HTERT RPE-1 (cell line): ENCODE measurements around the gene ROBO1.

Experiments
- in situ Hi-C: fragments of 300-500 bp; cut with MboI; formaldehyde crosslinking; loops from 4 replicates; pipeline ENCODE4 v1.14.3; 2020; ENCODE audit warnings: low sequenced_read_pairs

The ROBO1 gene

DNA sequence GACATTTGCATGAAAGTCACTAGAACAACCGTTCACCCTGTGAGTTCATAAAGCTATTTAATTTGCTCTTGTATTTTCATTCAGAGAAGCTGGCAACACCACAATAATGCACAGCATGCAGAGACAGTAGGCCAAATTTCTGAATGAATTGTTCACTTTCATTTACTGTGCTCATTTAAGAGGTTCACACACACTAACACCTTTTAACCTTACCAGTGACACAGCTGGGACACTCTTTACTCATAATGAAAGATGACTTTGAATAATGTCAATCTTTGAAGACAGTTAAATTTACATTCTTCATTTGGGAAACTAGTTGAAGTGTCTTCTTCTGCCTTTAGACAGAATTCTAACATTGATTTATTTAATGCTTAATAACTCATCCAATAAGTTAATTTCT, 95.7 kb downstream of the ROBO1 start:
- in situ Hi-C loops: no loop called here

DNA sequence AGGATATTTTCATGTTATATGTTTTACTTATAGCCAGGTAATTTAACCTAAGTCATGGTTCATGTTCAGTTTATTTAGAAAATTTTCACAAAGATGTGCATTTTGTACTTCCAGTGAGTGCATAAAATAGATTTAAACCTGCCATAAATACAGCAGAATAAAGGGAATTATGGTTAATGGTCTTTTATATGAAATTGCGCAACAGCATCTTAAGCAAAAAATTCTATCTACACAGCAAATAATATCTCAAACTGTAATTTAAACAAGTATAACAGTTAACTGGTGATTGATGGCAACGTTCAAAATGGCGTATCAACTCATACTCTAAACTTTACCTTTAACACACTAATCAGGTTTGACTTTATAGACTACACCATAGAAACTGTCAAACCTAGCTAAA, 97.6 kb downstream of the ROBO1 start:
- in situ Hi-C loops: no loop called here

DNA sequence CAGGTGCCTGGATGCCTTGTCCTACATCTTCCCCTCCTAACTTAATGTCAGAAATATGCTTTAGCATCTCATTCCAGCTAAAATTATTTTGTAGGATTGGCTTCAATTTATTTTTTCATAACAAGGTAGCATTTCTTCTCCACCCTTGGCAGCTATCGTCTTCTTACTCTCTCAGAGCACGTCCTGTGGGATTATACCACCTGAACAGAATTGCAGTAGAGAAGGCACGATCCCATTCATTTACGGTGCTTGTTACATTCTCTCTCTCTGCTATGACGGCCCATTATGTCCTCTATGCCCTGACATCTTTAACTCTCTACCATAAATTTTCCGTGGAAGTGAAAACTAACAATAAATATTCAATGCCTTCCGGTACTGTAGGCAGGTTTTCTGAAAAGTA, 103.3 kb downstream of the ROBO1 start:
- in situ Hi-C loops: no loop called here

DNA sequence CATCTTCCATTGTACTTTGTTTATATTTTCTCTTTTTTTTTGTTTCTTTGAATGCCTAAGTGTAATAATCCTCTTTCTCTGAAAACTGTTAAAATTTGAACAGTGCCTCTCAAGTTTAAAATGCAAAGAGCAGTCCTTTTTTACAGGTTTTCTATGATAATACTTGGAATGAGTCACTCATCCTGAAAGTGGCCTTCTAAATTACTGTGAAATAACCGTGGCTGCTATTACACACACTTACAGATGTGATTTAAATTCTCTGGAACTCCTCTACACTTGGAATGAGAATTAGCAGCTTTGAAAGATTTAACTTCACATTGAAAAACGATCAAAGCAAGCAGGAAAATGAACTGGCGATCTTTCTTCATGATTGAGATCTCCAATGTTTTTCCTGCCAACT, 105.9 kb downstream of the ROBO1 start:
- in situ Hi-C loops: no loop called here

DNA sequence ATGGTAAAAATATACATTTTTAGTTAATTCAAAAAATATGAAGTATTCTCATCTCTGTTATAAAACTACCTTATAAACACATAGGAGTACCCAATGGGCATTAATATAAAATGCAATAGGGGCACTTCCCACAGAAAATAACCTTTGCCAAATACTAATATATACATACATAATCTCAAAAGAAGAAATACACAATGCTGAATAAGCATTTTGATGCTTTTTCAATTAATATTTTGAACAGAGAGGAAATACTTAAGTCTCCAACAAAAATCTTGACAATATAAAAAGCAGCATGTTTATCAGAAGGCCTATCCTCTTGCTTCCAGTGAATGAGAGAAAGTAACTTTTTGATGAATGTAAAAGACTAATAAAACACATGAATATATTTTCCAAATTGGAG, 110.7 kb downstream of the ROBO1 start:
- in situ Hi-C loops: no loop called here

DNA sequence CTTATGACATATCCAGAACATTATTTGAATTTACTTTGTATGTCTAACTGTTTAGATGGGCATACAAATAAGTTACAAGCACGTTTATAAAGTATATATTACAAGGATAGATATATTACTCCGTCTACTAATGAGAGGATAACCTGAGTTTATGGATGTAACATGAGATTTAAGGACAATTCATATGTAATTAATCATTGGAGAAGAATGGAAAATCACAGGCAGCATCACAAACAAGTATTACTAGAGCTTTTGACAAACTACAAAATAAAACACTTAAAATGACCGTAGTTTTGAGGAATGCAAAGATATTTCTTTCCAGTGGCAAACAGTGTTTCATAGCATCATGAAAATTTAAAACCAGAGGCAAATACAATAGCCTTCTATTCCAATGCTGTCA, 113.8 kb downstream of the ROBO1 start:
- in situ Hi-C loops: no loop called here

DNA sequence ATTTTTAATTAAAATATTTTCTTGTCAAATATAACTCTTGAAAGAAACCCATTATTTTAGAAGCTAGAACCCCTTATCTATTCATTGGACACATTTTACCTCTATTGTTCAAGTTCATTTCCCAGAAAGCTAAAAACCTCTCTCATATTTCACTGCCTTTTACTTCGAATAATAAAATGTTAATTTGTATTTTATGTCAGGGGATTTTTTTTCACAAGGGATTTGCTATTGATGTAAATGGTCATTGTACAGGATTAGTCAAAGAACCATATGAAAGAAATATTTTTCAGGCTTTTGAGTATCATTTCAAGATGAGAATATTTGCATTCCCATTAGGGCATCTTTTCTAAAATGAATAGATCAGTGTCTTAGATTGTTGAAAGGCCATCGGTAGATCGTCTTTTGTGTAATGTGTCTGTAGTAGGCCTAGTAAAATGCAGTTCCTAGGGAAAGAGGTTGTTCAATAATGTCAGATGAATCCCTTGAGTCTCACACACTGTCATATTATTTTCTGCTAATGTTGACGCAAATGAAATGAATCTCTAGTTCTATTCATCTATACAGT, 114.5 kb downstream of the ROBO1 start:
- in situ Hi-C loops: no loop called here

DNA sequence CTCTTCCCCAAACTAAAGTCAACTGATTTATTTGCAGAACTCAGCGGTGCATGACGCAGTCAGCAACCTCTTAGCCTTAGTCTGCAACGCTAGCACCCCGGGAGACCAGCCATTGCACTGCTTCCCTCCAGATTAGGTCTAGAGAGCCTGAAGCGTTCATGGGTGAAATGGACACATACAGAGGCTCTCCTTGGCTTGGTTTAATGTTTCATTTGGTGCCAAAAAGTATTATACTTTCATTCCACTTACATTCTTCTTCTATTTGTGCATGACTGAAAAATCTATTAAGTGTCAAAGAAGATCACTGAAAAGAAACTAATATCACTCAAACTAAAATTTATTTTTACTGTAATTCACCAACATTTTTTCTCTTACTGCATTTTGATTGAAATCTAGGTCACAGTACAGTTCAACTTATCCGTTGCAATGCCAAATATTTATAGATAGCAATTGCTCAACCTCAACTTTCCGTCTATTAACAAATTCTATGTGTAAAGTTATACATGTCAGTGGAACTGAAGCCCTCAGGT, 116.2 kb downstream of the ROBO1 start:
- in situ Hi-C loops: no loop called here

DNA sequence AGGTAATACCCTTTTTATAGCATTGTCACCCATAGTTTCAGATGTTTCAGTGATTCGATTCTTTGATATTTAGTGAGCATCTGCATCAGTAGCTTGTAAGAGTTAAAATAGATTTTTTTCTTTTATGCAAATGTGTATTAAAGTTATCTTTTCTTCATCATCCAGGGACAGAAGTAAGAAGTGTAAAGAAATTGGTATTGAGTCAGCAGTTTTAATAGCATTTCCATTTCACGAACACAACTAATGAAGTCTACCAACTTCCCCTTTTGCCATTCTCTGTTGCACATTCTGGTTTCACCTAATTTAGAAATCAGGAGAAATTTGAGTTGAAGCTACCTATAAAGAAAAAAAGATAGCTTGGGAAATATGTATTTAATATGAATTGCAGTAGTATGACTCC, 127.9 kb downstream of the ROBO1 start:
- in situ Hi-C loops: no loop called here

DNA sequence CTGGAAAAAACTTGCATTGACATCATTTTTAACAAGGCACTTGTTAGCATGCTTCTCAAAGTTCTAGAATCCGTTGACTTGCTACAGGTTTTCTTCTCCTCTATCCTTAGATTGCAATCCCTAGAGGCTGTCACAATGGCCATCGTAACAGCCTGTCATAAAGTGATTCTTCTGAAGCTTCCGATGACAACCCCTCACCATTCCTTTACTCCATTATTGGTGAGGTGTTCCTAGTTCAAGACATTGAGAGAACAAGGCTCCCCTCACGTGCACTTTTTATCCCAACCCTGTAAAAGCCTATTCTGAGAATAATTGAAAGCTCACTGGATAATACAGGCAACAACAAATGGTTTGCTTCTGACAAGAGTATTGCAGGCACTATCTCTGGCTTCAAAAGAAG, 131.4 kb downstream of the ROBO1 start:
- in situ Hi-C loops: no loop called here

DNA sequence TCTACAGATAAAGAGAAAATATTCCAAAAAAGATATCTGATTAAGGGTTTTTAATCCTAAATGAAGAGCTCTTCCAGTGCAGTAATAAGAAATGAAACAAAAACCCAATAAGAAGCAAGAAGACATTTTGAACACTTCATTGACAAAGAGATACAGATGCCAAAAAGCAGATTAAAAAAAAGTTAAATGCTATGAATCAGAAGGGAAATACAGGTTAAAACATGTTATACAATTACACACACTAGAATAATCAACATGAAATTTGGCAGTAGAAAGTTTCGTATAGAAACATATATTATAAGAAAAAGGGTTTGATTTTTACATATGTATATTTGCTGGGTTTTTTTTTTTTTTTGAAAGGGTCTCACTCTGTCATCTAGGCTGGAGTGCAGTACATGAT, 135.0 kb downstream of the ROBO1 start:
- in situ Hi-C loops: no loop called here

DNA sequence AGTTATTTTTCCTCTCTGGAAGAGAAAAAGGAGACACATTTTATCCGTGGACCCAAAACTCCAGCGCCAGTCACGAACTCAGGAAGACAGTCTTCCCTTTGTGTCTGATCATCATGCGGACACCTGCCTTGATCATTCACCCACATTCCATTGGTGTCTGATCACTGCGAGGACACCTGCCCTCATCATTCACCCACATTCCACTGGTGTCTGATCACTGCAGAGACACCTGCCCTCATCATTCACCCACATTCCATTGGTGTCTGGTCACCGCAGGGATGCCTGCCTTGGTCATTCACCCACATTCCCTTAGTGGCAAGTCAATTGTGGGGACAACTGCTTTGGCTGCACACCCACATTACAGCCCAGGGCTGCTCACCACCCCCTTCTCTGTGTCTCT, 148.9 kb downstream of the ROBO1 start:
- in situ Hi-C loops: no loop called here

DNA sequence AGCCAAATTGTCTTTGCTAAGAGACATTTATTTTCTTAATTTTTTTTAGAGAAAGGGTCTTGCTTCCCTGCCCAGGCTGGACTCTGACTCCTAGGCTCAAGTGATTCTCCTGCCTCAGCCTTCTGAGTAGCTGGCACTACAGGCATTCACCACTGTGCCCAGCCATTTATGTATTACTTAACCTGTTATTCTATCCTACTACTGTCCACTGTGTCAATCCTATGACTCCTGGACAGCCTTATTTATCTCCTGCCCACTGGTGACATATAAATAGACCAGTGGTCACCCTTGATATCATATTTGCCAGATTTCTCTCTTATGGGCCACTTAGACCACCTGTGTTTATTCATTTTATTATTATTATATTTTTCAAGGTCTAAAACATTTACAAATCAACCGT, 161.4 kb downstream of the ROBO1 start:
- in situ Hi-C loops: no loop called here

DNA sequence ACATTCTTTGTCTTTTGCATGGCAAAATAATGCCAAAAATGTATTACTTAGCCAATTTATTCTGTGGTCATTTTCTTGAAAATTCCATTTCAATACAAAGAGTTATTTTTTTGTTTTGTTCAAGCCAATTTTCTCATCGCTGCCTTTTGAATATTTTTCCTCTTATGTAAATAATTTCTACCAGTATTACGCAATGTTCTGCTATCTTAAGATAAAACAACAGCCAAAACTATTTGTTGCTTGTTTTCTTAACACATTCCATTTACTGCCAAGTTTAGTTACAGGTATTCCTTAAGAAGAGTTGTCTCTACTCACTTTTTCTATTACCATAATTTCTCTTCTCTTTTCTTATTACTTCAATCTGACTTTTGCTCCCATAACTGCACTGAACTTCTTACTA, 163.1 kb downstream of the ROBO1 start:
- in situ Hi-C loops: no loop called here

DNA sequence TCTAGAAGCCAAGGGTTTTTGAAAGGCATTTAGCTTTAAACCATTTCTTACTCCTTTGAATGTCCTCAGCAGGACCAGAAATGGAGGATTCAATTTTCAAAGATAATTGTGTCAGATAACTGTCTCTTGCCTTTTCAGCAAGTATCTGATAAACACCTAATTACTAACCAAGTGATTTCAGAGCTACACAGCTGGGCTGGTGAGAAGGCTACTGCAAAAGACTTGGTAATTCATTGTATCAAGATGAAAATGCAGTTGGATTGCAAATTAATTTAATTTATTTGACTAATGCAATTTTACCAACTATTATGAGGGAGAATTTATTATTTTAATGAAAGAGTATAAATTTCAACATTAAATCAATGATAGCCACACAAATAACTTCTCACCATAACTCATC, 165.4 kb downstream of the ROBO1 start:
- in situ Hi-C loops: no loop called here

DNA sequence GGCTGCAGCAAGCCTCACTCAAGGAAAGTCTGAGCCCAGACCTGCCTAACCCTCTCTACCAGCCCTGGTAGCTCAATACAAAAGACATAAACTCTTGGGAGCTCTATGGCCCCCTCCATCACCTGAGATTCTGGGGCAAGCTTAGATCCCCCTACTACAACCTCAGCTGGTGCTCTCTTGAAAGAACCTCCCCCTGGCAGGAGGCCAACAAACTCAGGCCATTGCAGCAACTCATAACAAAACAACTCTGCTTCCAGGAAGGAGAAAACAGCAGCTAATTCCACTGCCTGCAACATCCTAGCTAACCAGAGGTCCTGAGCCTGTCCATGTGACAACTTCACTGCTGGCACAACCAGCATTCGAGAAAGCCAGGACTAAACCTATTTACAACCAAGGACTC, 169.2 kb downstream of the ROBO1 start:
- in situ Hi-C loops: no loop called here

DNA sequence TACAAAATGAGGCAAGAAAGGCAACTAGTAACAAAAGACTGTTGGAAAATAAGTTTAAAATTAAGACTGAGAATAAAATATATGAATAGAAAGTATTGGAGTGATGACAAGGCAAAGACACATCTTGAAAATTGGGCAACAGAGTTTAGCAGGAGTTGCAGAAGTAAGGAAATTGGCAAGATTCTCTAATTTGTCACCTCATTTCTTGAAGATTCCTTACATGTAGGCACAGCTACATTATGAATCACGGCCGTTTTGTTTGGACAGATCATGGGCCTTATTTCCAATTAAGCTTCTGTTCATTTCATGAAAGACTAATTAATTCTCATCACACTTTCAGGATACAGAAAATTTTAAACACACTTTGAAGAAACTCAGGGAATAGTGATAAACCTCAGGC, 170.1 kb downstream of the ROBO1 start:
- in situ Hi-C loops: no loop called here

DNA sequence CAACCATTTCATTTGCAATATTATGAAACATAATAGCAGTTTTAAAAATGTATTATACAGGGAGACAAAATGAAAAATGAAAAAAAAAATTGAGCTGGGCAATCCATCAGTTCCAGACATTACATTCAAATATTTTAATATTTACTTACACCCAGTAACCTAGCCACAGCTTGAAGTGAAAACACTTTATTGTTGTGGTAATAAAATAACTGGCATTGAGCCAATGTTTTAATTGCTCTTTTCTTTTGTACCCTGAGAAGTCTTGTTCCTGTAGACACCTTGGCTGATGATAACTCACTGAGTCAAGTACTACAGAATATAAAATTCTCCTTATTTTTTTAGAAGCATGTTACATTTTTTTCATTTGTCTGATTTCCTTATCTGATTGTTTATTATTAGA, 180.6 kb downstream of the ROBO1 start:
- in situ Hi-C loops: no loop called here

DNA sequence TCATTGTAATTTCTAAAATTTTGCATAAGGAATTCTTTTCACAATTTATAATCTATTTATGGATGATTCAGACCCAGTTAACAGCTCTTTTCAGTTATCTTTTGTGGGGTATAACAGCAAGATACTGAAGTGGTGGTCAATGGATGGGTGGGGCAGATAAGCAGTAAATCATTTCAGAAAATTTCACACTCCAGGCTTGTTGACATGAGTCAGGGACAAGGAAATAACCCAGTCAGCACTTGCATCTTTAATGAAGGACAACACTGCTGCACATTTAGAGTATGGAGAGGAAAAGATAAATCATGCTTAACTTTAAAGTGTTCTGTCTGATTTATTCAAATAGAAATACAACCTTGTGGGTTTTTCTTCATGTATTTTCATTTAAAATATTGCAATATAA, 181.6 kb downstream of the ROBO1 start:
- in situ Hi-C loops: no loop called here

DNA sequence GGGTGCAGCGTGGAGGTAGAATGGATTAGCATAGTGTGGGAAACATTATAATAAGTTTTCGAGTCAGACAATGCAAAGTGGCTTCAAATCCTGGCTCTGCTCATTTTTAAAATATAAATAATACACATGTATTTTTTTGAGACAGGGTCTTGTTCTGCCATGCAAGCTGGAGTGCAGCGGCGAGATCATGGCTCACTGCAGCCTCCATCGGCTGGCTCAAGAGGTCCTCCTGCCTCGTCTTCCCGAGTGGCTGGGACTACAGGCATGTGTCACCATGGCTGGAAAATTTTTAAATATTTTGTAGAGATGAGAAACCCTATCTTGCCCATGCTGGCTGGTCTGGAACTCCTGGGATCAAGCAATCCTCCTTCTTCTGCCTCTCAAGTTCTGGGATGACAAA, 194.9 kb downstream of the ROBO1 start:
- in situ Hi-C loops: no loop called here

DNA sequence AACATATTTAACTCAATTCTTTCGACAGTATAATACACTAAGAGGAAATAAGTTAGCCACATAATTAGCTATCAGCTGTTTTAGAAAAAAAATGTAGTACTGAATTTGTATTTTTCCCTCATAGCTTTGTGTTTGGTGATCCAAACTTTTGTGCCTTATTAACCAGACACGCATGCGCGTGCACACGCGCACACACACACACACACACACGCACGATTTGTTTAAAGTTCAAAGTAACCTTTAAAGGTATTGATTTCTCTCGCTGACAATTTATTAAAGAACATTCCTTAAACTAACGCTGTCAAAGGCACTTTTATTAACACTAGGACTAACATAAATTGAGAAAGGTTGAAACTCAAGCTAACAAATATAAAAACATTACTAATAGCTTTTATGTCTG, 198.9 kb downstream of the ROBO1 start:
- in situ Hi-C loops: no loop called here

DNA sequence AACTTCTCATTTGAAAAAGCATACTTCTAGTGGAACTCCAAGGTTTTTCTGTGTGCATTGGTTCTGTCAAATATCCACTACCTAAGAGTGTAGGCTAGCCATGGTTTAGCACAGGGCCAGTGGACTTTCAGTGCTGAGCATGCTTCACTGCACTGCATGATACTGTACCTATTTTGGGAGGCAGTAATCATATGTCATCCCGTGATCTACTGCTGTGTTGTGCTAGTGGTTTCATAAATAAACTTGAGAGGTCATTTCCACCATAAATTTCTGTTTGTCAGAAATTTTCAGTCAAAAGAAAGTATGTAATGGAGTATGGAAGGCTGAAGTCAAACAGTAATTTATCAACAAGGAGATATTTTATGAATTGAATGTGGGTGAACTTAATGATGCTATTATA, 203.6 kb downstream of the ROBO1 start:
- in situ Hi-C loops: no loop called here

DNA sequence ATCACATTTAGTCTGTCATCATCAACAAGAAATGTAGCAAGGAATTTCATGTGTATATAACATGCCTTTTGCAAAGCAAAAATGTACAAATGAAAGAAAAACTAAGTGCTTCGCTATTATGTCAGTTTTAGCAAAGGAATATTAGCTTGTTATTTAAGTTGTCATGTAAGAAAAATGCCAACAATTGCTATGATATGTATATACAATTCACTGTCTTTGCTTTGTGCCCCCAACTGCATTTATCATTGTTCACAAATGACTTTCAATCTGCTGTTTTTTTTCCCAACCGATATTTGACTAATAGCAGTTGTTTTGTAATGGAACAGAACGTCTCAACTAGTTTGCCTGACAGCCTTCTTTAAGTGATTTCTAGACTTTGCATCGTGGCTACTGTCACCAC, 207.1 kb downstream of the ROBO1 start:
- in situ Hi-C loops: no loop called here

DNA sequence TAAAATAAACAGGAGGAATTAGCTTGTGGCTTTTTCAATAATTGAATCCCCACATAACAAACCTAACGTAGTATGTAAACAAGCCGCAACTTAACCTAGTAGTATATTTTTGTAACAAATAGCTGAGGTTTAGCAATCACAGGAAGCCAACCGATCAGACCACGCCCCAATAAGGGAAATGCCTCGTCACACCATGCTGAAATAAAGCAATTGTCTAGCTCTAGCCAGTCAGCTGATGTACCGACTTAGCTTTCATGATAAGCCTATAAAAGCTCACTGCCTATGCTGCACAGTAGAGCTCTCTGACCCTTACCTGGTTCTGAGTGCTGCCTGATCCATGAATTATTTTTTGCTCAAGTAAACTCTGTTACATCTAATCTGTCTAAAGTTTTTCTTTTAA, 208.9 kb downstream of the ROBO1 start:
- in situ Hi-C loops: no loop called here
